PFSK-1 (cell line): Measurements from ENCODE around the gene ADGRE3.

Source experiments
- FOXP2 ChIP-seq: optimal IDR thresholded peaks from 2 replicates; pipeline ENCODE3; 2011; ENCODE audit warnings: borderline replicate concordance, control low read depth, inconsistent platforms; ENCODE audit not compliant: insufficient read depth; ENCODE audit errors: extremely low read length, extremely low read depth
- POLR2AphosphoS5 ChIP-seq: IDR thresholded peaks from 2 replicates; pipeline ENCODE4 v1.6.1; 2012; ENCODE audit warnings: low read depth, mild to moderate bottlenecking, control low read depth, low read length, moderate library complexity
- REST ChIP-seq, 2 experiments: IDR thresholded peaks; 2 replicates each; pipeline versions ENCODE4 v1.6.1 to v1.8.0; 2011 to 2012; ENCODE audit warnings: low read depth in 2 of 2, low read length in 2 of 2, control low read depth in 1 of 2, inconsistent platforms in 1 of 2, mild to moderate bottlenecking in 1 of 2, moderate library complexity in 1 of 2; ENCODE audit not compliant: insufficient read depth in 1 of 2
- SIN3A ChIP-seq: IDR thresholded peaks from 2 replicates; pipeline ENCODE4 v1.6.1; 2012; ENCODE audit warnings: mild to moderate bottlenecking, low read length, moderate library complexity, borderline replicate concordance; ENCODE audit not compliant: insufficient read depth
- TAF1 ChIP-seq: IDR thresholded peaks from 2 replicates; pipeline ENCODE4 v1.6.1; 2012; ENCODE audit warnings: low read length, control low read depth, borderline replicate concordance; ENCODE audit not compliant: insufficient read depth

GRCh38 chr19:14661372-14661924 lies 13.2 kb downstream of the ADGRE3 start:
- TF ChIP-seq POLR2AphosphoS5 (no peak), SIN3A (no peak), TAF1 (no peak), REST (IDR thresholded peaks at IDR 0.05; ENCODE audit: insufficient read depth in 1 of 2, low read depth in 2 of 2, low read length in 2 of 2) (no peak), FOXP2 (no peak)
